Spleen (tissue), 11 donors: Measurements from ENCODE around the gene ZNF606. TPM values are rescaled to one million over a fixed set of nuclear protein-coding genes. Genes with fewer than 3 reads are reported as not detected.

Experiments used
- DNase-seq: peaks from one replicate; pipeline ENCODE4 v3.0.0-alpha.2; 2020
- H3K27ac ChIP-seq, 8 donors: fragments of 200-600 bp; sonication (generic) in 7 of 8; 1 replicate in 4 of 8; 2 replicates in 4 of 8; pipeline versions ENCODE4 v1.5.0 to v1.8.0; 2016 to 2021; ENCODE audit warnings: inconsistent platforms in 4 of 8, mild to moderate bottlenecking in 4 of 8, moderate library complexity in 1 of 8
- H3K27me3 ChIP-seq, 7 donors: fragments of 200-600 bp; sonication (generic) in 6 of 7; replicated peaks in 1 of 7; 1 replicate in 4 of 7; 2 replicates in 3 of 7; pipeline versions ENCODE4 v1.5.0 to v1.8.0; 2016 to 2021; ENCODE audit warnings: inconsistent platforms in 3 of 7, mild to moderate bottlenecking in 1 of 7
- H3K36me3 ChIP-seq, 6 donors: fragments of 200-600 bp; sonication (generic) in 5 of 6; 1 replicate in 4 of 6; 2 replicates in 2 of 6; pipeline versions ENCODE4 v1.5.0 to v1.8.0; 2016 to 2021; ENCODE audit warnings: inconsistent platforms in 2 of 6
- H3K4me1 ChIP-seq, 6 donors: fragments of 200-600 bp; sonication (generic) in 5 of 6; 1 replicate in 3 of 6; 2 replicates in 3 of 6; pipeline versions ENCODE4 v1.5.0 to v1.8.0; 2016 to 2021; ENCODE audit warnings: inconsistent platforms in 3 of 6
- H3K4me3 ChIP-seq, 8 donors: fragments of 200-600 bp; sonication (generic) in 7 of 8; 1 replicate in 4 of 8; 2 replicates in 4 of 8; pipeline versions ENCODE4 v1.5.0 to v1.8.0; 2016 to 2021; ENCODE audit warnings: inconsistent platforms in 4 of 8, mild to moderate bottlenecking in 4 of 8, moderate library complexity in 2 of 8
- H3K9me3 ChIP-seq, 8 donors: fragments of 200-600 bp; sonication (generic) in 7 of 8; 1 replicate in 4 of 8; 2 replicates in 4 of 8; pipeline versions ENCODE4 v1.5.0 to v1.8.0; 2016 to 2021; ENCODE audit warnings: inconsistent platforms in 4 of 8
- POLR2A ChIP-seq, 3 donors: fragments of 450-650 bp; IDR thresholded peaks; one replicate each; pipeline ENCODE4 v1.5.1; 2017; ENCODE audit warnings: antibody characterized with exemption in 3 of 3, mild to moderate bottlenecking in 1 of 3
- POLR2AphosphoS5 ChIP-seq, 3 donors: sonication (generic); formaldehyde crosslinking; IDR thresholded peaks; one replicate each; pipeline ENCODE4 v1.5.1; 2017; ENCODE audit warnings: antibody characterized with exemption in 3 of 3
- WGBS, 5 donors: extraction: QIAGEN DNeasy Blood & Tissue Kit in 3 of 5; methylation state at CpG; one replicate each; pipeline versions ENCODE4 v1.1.5 to v1.1.7; 2013 to 2018; 5-methylcytosine and 5-hydroxymethylcytosine counted together
- intact Hi-C: fragments of 100-400 bp; cut with DNase I; formaldehyde crosslinking; loops from one replicate; pipeline ENCODE4 v1.15.0; 2023; ENCODE audit warnings: low total_unique reads
- polyA plus RNA-seq, 3 donors: library from polyadenylated mRNA; stranded (reverse); fragments of 200-250 nt; gene quantifications; one replicate each; pipeline ENCODE4 v1.2.1, GENCODE V29; 2013
- total RNA-seq, 7 donors: library from RNA; depleted of rRNA in 3 of 7; stranded (reverse); fragments of >200 nt in 3 of 7; fragmentation: NEBNext Ultra II Directional in 4 of 7; extraction: Animal tissue kit (Norgen Biotek cat#: 25700) in 4 of 7; gene quantifications; one replicate each; pipeline versions ENCODE4 v1.1.0 to v1.2.1, GENCODE V29; 2016 to 2021
- TF ChIP-seq, protein P1 (sequence below), 11 experiments: fragments of 200-600 bp in 7 of 11; fragments of 450-650 bp in 4 of 11; sonication (generic) in 4 of 11; IDR thresholded peaks in 8 of 11; conservative IDR thresholded peaks in 3 of 11; 1 replicate in 7 of 11; 2 replicates in 4 of 11; pipeline versions ENCODE4 v1.4.0 to v1.8.0; 2016 to 2021; ENCODE audit warnings: antibody characterized with exemption in 11 of 11, inconsistent platforms in 4 of 11, mild to moderate bottlenecking in 1 of 11
- donor health status: healthy with polysubstance abuse.
- donor health status: DM: no; HTN: no; CAD: no; lungs with moderate emphysema.
- donor health status: DM: no; HTN: no; CAD: no.
- donor health status: Bipolar disorder and iron deficiency.
- donor health status: healthy.
- donor health status: DM: no; HTN: no; CAD: no.
- donor health status: DM: yes; HTN: yes; CAD: no.

The ZNF606 gene
- total and polyA plus RNA-seq, 10 donors, result 5.6 to 25.3 (median 16.1) TPM

GRCh38 chr19:57961785-57962184, 40.8 kb downstream of the ZNF606 start:
- H3K36me3 ChIP-seq, result peaks cover 0 to 38% (median 2%) of the 10 kb centered on the region in 6 donors
- intact Hi-C loops, result no loop called here
- H3K4me3 ChIP-seq, result no peak overlapping the region
- WGBS, 5 donors, result 77 to 93% (median 85%) methylated on average over 1 of the region's 1 CpG
- H3K9me3 ChIP-seq, result peaks cover 7 to 100% (median 100%) of the 10 kb centered on the region in 8 donors
- H3K27me3 ChIP-seq, result no peaks in the 10 kb centered on the region
- no peaks in the 10 kb centered on the region for H3K4me1 ChIP-seq
- no peak for DNase-seq
- TF ChIP-seq, protein P1, sequence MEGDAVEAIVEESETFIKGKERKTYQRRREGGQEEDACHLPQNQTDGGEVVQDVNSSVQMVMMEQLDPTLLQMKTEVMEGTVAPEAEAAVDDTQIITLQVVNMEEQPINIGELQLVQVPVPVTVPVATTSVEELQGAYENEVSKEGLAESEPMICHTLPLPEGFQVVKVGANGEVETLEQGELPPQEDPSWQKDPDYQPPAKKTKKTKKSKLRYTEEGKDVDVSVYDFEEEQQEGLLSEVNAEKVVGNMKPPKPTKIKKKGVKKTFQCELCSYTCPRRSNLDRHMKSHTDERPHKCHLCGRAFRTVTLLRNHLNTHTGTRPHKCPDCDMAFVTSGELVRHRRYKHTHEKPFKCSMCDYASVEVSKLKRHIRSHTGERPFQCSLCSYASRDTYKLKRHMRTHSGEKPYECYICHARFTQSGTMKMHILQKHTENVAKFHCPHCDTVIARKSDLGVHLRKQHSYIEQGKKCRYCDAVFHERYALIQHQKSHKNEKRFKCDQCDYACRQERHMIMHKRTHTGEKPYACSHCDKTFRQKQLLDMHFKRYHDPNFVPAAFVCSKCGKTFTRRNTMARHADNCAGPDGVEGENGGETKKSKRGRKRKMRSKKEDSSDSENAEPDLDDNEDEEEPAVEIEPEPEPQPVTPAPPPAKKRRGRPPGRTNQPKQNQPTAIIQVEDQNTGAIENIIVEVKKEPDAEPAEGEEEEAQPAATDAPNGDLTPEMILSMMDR (IDR thresholded peaks at IDR 0.05 in 8 of 11, conservative IDR thresholded peaks at IDR 0.05 in 3 of 11), result no peak
- TF ChIP-seq POLR2A (IDR thresholded peaks at IDR 0.05) (no peak), POLR2AphosphoS5 (IDR thresholded peaks at IDR 0.05) (no peak)
- no peak overlapping the region for H3K27ac ChIP-seq

DNA sequence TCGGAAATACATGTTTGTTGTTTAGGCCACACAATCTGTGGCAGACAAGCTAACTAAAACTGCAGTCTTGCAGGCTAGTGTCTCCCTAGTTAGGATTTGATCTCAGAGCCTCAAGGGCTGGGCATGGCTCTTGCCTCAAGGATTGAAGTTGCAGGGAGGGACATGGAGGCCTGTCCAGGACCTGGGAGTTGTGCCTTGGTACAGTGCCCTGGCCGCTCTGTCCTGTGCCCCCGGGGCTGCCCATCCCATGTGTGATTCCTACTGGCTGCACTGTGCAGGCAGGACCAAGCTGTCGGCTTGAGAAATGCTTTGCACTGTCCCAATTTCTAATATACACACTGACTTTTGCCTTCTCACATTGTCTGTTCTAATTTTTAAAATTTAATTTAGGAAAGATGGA, 47.6 kb downstream of the ZNF606 start:
- Histone ChIP-seq H3K4me3 (no peak overlapping the region), H3K4me1 (no peaks in the 10 kb centered on the region), H3K9me3 (peaks cover 0 to 100% (median 91%) of the 10 kb centered on the region in 8 donors), H3K36me3 (peaks cover 0 to 5% (median 0%) of the 10 kb centered on the region in 6 donors), H3K27me3 (peaks cover 0 to 3% (median 0%) of the 10 kb centered on the region in 7 donors), H3K27ac (no peak overlapping the region)
- DNase-seq, result no peak
- WGBS, 5 donors, result 84 to 94% (median 88%) methylated on average over 4 of the region's 4 CpGs
- TF ChIP-seq POLR2A (IDR thresholded peaks at IDR 0.05), result no peak
- intact Hi-C loops, result no loop called here

- no peak overlapping the region for H3K27ac ChIP-seq
- DNase-seq, result no peak
- peaks cover 0 to 86% (median 66%) of the 10 kb centered on the region in 8 donors for H3K9me3 ChIP-seq
- intact Hi-C loops, result no loop called here
- no peak overlapping the region for H3K4me3 ChIP-seq
- peaks cover 7 to 29% (median 14%) of the 10 kb centered on the region in 6 donors for H3K4me1 ChIP-seq
- peaks cover 0 to 13% (median 2%) of the 10 kb centered on the region in 6 donors for H3K36me3 ChIP-seq
- no peak for TF ChIP-seq POLR2A (IDR thresholded peaks at IDR 0.05)
- TF ChIP-seq, protein P1 (IDR thresholded peaks at IDR 0.05 in 8 of 11, conservative IDR thresholded peaks at IDR 0.05 in 3 of 11), result no peak
- no peak for TF ChIP-seq POLR2AphosphoS5 (IDR thresholded peaks at IDR 0.05)
- H3K27me3 ChIP-seq, result no peaks in the 10 kb centered on the region
- 87 to 95% (median 90%) methylated on average over 7 to 12 of the region's 12 CpGs for WGBS, 5 donors
Measured at GRCh38 chr19:57949702-57950101, 52.9 kb downstream of the ZNF606 start.

GRCh38 chr19:57949296-57949695, 53.3 kb downstream of the ZNF606 start:
- Histone ChIP-seq H3K9me3 (peaks cover 0 to 86% (median 67%) of the 10 kb centered on the region in 8 donors), H3K36me3 (peaks cover 0 to 17% (median 4%) of the 10 kb centered on the region in 6 donors), H3K27ac (no peak overlapping the region), H3K4me3 (no peak overlapping the region), H3K27me3 (no peaks in the 10 kb centered on the region), H3K4me1 (peaks cover 7 to 29% (median 14%) of the 10 kb centered on the region in 6 donors)
- no peak for TF ChIP-seq POLR2AphosphoS5 (IDR thresholded peaks at IDR 0.05)
- no peak for TF ChIP-seq POLR2A (IDR thresholded peaks at IDR 0.05)
- TF ChIP-seq, protein P1 (IDR thresholded peaks at IDR 0.05 in 8 of 11, conservative IDR thresholded peaks at IDR 0.05 in 3 of 11), result no peak
- intact Hi-C loops, result no loop called here
- 92 to 95% (median 94%) methylated on average over 23 to 24 of the region's 24 CpGs for WGBS, 5 donors
- no peak for DNase-seq
